Fibroblast of pulmonary artery (primary cell): ENCODE measurements around the gene CSRNP2.
A peak's percentile ranks its signal among the peaks of the same experiment; 100 is the strongest.

Source experiments
- DNase-seq: peaks from one replicate; pipeline ENCODE4 v3.0.0-alpha.2; 2010; ENCODE audit warnings: low read depth
- H3K4me3 ChIP-seq: replicated peaks from 2 replicates; pipeline ENCODE4 v1.5.1; 2011; ENCODE audit warnings: low read depth, mild to moderate bottlenecking, control low read depth, low read length, moderate library complexity
- TF ChIP-seq, protein P1 (sequence below): IDR thresholded peaks from 2 replicates; pipeline ENCODE4 v1.5.1; 2011; ENCODE audit warnings: mild to moderate bottlenecking, control low read depth, low read length, inconsistent platforms; ENCODE audit errors: missing control alignments

The CSRNP2 gene

DNA sequence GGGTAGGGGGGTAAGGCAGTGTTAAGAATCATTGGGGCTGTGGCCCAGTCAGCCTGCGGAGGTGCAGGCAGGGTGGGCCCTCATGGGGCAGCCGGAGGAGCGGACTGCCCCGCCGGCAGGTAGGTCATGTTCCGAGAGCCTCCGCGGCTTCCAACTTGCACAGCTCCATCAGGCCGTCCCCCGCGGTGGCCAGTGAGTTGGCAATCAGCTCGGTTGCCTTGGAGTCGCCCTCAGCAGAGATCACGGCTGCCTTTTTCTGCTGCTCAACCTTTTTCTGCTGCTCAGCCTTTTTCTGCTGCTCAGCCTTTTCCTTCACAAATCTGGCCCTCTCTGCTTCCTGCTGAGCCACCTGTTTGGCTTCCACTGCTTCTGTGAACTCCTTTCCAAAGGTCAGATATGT lies 41.1 kb upstream of the CSRNP2 start:
- TF ChIP-seq, protein P1, sequence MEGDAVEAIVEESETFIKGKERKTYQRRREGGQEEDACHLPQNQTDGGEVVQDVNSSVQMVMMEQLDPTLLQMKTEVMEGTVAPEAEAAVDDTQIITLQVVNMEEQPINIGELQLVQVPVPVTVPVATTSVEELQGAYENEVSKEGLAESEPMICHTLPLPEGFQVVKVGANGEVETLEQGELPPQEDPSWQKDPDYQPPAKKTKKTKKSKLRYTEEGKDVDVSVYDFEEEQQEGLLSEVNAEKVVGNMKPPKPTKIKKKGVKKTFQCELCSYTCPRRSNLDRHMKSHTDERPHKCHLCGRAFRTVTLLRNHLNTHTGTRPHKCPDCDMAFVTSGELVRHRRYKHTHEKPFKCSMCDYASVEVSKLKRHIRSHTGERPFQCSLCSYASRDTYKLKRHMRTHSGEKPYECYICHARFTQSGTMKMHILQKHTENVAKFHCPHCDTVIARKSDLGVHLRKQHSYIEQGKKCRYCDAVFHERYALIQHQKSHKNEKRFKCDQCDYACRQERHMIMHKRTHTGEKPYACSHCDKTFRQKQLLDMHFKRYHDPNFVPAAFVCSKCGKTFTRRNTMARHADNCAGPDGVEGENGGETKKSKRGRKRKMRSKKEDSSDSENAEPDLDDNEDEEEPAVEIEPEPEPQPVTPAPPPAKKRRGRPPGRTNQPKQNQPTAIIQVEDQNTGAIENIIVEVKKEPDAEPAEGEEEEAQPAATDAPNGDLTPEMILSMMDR = no peak
- no peak for DNase-seq
- no peak overlapping the region for H3K4me3 ChIP-seq

- no peak overlapping the region for H3K4me3 ChIP-seq
- TF ChIP-seq, protein P1 = no peak
- DNase-seq = no peak
These were observed 39.4 kb upstream of the CSRNP2 start for GRCh38 chr12:51122844-51123243.

DNA sequence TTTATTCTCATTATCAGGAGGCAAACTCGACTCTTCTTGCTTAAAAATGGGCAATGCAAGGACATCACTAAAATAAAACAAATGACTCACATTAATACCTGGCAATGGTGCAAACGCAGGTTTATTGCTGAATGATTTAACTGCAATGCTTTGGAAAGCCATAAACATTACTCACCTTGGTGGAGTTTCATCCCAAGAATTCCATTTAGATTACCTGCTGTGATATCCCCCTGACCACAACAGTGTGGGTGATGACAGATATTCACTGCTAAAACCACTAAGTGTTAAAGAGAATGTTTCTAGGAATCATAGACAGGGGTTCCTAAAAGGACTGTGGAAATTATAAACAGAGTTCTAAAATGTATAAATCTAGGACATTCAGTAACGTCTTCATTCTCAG lies 35.3 kb upstream of the CSRNP2 start:
- TF ChIP-seq, protein P1 = no peak
- peak; percentile 21 for DNase-seq
- H3K4me3 ChIP-seq = no peak overlapping the region

DNA sequence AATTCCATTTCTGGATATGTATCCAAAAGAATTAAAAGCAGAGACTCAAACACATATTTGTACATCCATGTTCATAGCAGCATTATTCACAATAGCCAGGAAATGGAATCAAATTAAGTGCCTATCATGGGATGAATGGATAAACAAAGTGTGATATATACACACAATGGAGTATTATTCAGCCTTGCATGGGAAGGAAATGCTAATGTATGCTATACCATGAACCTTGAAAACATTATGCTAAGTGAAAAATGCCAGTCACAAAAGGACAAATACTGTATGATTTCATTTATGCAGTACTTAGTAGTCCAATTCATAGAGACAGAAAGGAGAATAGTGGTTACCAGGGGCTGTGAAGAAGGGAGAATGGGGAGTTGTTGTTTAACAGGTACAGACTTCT lies 32.1 kb upstream of the CSRNP2 start:
- H3K4me3 ChIP-seq = no peak overlapping the region
- no peak for DNase-seq
- TF ChIP-seq, protein P1 = no peak

- TF ChIP-seq, protein P1 = no peak
- no peak for DNase-seq
- no peak overlapping the region for H3K4me3 ChIP-seq
These were observed 24.7 kb upstream of the CSRNP2 start for GRCh38 chr12:51108136-51108535.

GRCh38 chr12:51103977-51104376 lies 20.6 kb upstream of the CSRNP2 start:
- no peak overlapping the region for H3K4me3 ChIP-seq
- TF ChIP-seq, protein P1 = no peak
- no peak for DNase-seq

GRCh38 chr12:51098611-51099010 lies 15.2 kb upstream of the CSRNP2 start:
- no peak overlapping the region for H3K4me3 ChIP-seq
- DNase-seq = no peak
- TF ChIP-seq, protein P1 = no peak
